GM12878 (cell line): Measurements from ENCODE around the gene CDK16. TPM values are rescaled to one million over a fixed set of nuclear protein-coding genes. Genes with fewer than 3 reads are reported as not detected.

Experiments used
- ATAC-seq: fragments of 200-7000 bp; cut with Tn5 transposase; 3 replicates; pipeline ENCODE4 v1.9.1; 2020; ENCODE audit warnings: mild to moderate bottlenecking, moderate library complexity
- BruUV-seq: library from RNA; stranded (reverse); fragments of 400-500 nt; replicated peaks from 2 replicates; lab custom pipeline; 2021; lab: Mats Ljungman, UMichigan
- CTCF ChIA-PET: fragments of 300-600 bp; sonication (Branson Sonifier 250); formaldehyde crosslinking; extraction: SDS; loops from one replicate; lab custom pipeline; 2021; ENCODE audit warnings: inconsistent platforms; lab: Yijun Ruan, JAX
- POLR2A ChIA-PET: fragments of 350-600 bp; formaldehyde crosslinking; extraction: SDS; loops from one replicate; lab custom pipeline; 2021; ENCODE audit warnings: inconsistent platforms; lab: Charles Lee
- RAD21 ChIA-PET: fragments of 300-600 bp; sonication (Branson Sonifier 250); formaldehyde crosslinking; loops from one replicate; lab custom pipeline; 2023; ENCODE audit warnings: antibody characterized with exemption; ENCODE audit not compliant: unreplicated experiment; lab: Charles Lee
- SMC1A ChIA-PET: fragments of 300-600 bp; sonication (Branson Sonifier 250); formaldehyde crosslinking; loops from one replicate; lab custom pipeline; 2023; ENCODE audit not compliant: unreplicated experiment, uncharacterized antibody; lab: Charles Lee
- DNase-seq: peaks from one replicate; pipeline ENCODE4 v3.0.0-alpha.2; 2011; ENCODE audit warnings: low read depth, low spot score
- FAIRE-seq: peaks from 3 replicates; lab custom pipeline; 2011; peaks lifted over from hg19 to GRCh38; lab: Jason Lieb, UNC
- H2AFZ ChIP-seq: 2 replicates; pipeline ENCODE4 v1.6.0; 2011; ENCODE audit warnings: low read depth, low read length, control low read depth; ENCODE audit not compliant: control insufficient read depth
- H3K27ac ChIP-seq: 2 replicates; pipeline ENCODE4 v1.5.1; 2011; ENCODE audit warnings: control low read depth; ENCODE audit not compliant: control insufficient read depth, insufficient read depth
- H3K27me3 ChIP-seq, 2 experiments: replicated peaks in 1 of 2; 2 replicates each; pipeline versions ENCODE4 v1.6.0 to v1.6.1; 2011; ENCODE audit warnings: low read length in 1 of 2; ENCODE audit not compliant: control insufficient read depth in 2 of 2, insufficient read depth in 2 of 2
- H3K36me3 ChIP-seq, 2 experiments: 2 replicates each; pipeline ENCODE4 v1.5.1; 2011; ENCODE audit warnings: low read length in 1 of 2; ENCODE audit not compliant: control insufficient read depth in 2 of 2, insufficient read depth in 2 of 2
- H3K4me1 ChIP-seq: 2 replicates; pipeline ENCODE4 v1.6.1; 2011; ENCODE audit warnings: mild to moderate bottlenecking, low read length, moderate library complexity, mixed read lengths; ENCODE audit not compliant: control insufficient read depth, insufficient read depth
- H3K4me2 ChIP-seq: 2 replicates; pipeline ENCODE4 v1.6.0; 2011; ENCODE audit warnings: control low read depth; ENCODE audit not compliant: control insufficient read depth, insufficient read depth
- H3K4me3 ChIP-seq: fragments of 200-600 bp; sonication (generic); 2 replicates; pipeline ENCODE4 v1.5.1; 2016
- H3K79me2 ChIP-seq: 2 replicates; pipeline ENCODE4 v1.6.0; 2011; ENCODE audit warnings: low read length; ENCODE audit not compliant: control insufficient read depth, insufficient read depth
- H3K9ac ChIP-seq: 2 replicates; pipeline ENCODE4 v1.8.0; 2011; ENCODE audit warnings: low read length, control low read depth, mixed read lengths; ENCODE audit not compliant: control insufficient read depth, insufficient read depth
- H3K9me3 ChIP-seq: replicated peaks from 3 replicates; pipeline ENCODE4 v1.5.1; 2011; ENCODE audit warnings: mild to moderate bottlenecking, low read length; ENCODE audit not compliant: control insufficient read depth, insufficient read depth
- H4K20me1 ChIP-seq: 2 replicates; pipeline ENCODE4 v1.6.0; 2011; ENCODE audit not compliant: control insufficient read depth, insufficient read depth
- BACH1 ChIP-seq: fragments of 450-650 bp; IDR thresholded peaks from 2 replicates; pipeline ENCODE4 v1.6.1; 2017; ENCODE audit warnings: mild to moderate bottlenecking, borderline replicate concordance
- BHLHE40 ChIP-seq, 2 experiments: fragments of 450-650 bp in 1 of 2; IDR thresholded peaks; 2 replicates each; pipeline ENCODE4 v1.6.1; 2011 to 2017; ENCODE audit warnings: low read depth in 2 of 2, borderline replicate concordance in 1 of 2, improper control_type of control experiment in 1 of 2, low read length in 1 of 2, mild to moderate bottlenecking in 1 of 2
- CREB1 ChIP-seq: IDR thresholded peaks from 2 replicates; pipeline ENCODE4 v1.6.1; 2012; ENCODE audit warnings: low read depth, mild to moderate bottlenecking, inconsistent platforms
- HSF1 ChIP-seq: fragments of 150-350 bp; IDR thresholded peaks from 2 replicates; pipeline ENCODE4 v1.6.1; 2014; ENCODE audit warnings: mild to moderate bottlenecking, low read depth, low read length
- RAD21 ChIP-seq: IDR thresholded peaks from 2 replicates; pipeline ENCODE4 v1.6.1; 2011; ENCODE audit warnings: mild to moderate bottlenecking, low read depth, low read length, moderate library complexity; ENCODE audit not compliant: insufficient read depth
- SREBF1 ChIP-seq: IDR thresholded peaks from 2 replicates; pipeline ENCODE4 v1.6.1; 2012; ENCODE audit warnings: mild to moderate bottlenecking, low read length
- SREBF2 ChIP-seq: IDR thresholded peaks from 2 replicates; pipeline ENCODE4 v1.6.1; 2012; ENCODE audit warnings: mild to moderate bottlenecking, low read length
- STAT1 ChIP-seq: fragments of 450-650 bp; conservative IDR thresholded peaks from 2 replicates; pipeline ENCODE4 v1.6.1; 2014; ENCODE audit warnings: antibody characterized with exemption, mild to moderate bottlenecking
- SUZ12 ChIP-seq: fragments of 200-600 bp; sonication (generic); IDR thresholded peaks from one replicate; pipeline ENCODE4 v1.6.1; 2018; ENCODE audit warnings: antibody characterized with exemption, mild to moderate bottlenecking; ENCODE audit not compliant: unreplicated experiment
- YBX1 ChIP-seq: fragments of 450-650 bp; IDR thresholded peaks from 2 replicates; pipeline ENCODE4 v1.6.1; 2016; ENCODE audit warnings: antibody characterized with exemption
- ZBTB11 ChIP-seq: fragments of 450-650 bp; formaldehyde crosslinking; IDR thresholded peaks from 2 replicates; pipeline ENCODE4 v1.5.0; 2022; ENCODE audit warnings: mild to moderate bottlenecking, missing genetic modification characterization
- ZNF24 ChIP-seq: fragments of 450-650 bp; IDR thresholded peaks from 2 replicates; pipeline ENCODE4 v1.6.1; 2017; ENCODE audit warnings: antibody characterized with exemption, mild to moderate bottlenecking
- WGBS: methylation state at CpG from one replicate; pipeline ENCODE4 v1.1.6; 2016; ENCODE audit warnings: low lambda C conversion rate; ENCODE audit not compliant: insufficient replicate concordance, insufficient coverage; ENCODE audit errors: missing lambda C conversion rate; 5-methylcytosine and 5-hydroxymethylcytosine counted together
- in situ Hi-C: fragments of 300-500 bp; cut with MboI; formaldehyde crosslinking; loops from 9 replicates; pipeline ENCODE4 v1.14.3; 2018; ENCODE audit warnings: mixed read lengths
- intact Hi-C: fragments of 100-400 bp; cut with micrococcal nuclease; formaldehyde crosslinking; loops from one replicate; pipeline ENCODE4 v1.14.2; 2022; ENCODE audit not compliant: unreplicated experiment
- polyA plus RNA-seq, 11 experiments: library from polyadenylated mRNA; depleted of rRNA in 4 of 11; unstranded in 6 of 11; stranded (reverse) in 5 of 11; fragments of >200 nt; fragmentation: Nextera tagmentation in 4 of 11; fragmentation: Illumina TruSeq in 1 of 11; extraction: Ambion mirVana in 4 of 11; extraction: Trizol in 1 of 11; gene quantifications; 1 replicate in 1 of 11; 2 replicates in 10 of 11; pipeline versions ENCODE4 v1.2.1 to v1.2.3, GENCODE V29; 2011 to 2016; ENCODE audit warnings: inconsistent platforms in 2 of 11, missing spikeins in 2 of 11, low read depth in 1 of 11
- total RNA-seq, 4 experiments: library from RNA; depleted of rRNA in 3 of 4; stranded (reverse); fragments of >200 nt in 3 of 4; fragmentation: Illumina TruSeq in 1 of 4; extraction: Trizol in 1 of 4; gene quantifications; 2 replicates each; pipeline versions ENCODE4 v1.2.1 to v1.2.3, GENCODE V29; 2013 to 2021
- TF ChIP-seq, protein P1 (sequence below): fragments of 450-650 bp; IDR thresholded peaks from 2 replicates; pipeline ENCODE4 v1.6.1; 2014; ENCODE audit warnings: mild to moderate bottlenecking
- TF ChIP-seq, protein P2 (sequence below): IDR thresholded peaks from 2 replicates; pipeline ENCODE4 v1.6.1; 2011; ENCODE audit warnings: low read depth, low read length, improper control_type of control experiment, borderline replicate concordance

Gene CDK16
- total and polyA plus RNA-seq, 10 of the 15 experiments (the other 5 are each of a cell fraction or from before 2014, with no cell fraction given), result 2.4 to 75.1 (median 48.2) TPM

DNA sequence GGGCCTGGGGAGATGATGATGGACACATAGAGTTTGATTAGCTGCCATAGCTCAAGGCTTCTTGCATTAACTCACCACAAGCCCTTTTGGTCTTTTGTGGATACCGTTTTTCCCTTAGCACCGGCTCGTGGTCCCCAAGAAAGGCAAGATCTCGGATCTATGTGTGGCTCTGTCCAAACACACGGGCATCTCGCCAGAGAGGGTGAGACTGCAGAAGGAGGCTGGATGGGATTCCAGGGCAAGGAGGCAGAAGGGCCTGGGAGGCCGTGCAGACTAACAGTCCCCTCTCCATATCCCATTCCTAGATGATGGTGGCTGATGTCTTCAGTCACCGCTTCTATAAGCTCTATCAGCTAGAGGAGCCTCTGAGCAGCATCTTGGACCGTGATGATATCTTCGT is 23.8 kb downstream of the CDK16 start:
- BruUV-seq, result no TSS peak
- intact Hi-C loops, result no loop called here
- SMC1A ChIA-PET, result interaction anchor here (1.0 kb wide), 1 partner anchor 237 kb away, joined by 3 read pairs; no protein-coding TSS in a partner anchor
- H3K9ac ChIP-seq, result no peak overlapping the region
- H3K27me3 ChIP-seq, result no peaks in the 10 kb centered on the region
- FAIRE-seq (no peak), ATAC-seq (no peak), DNase-seq (no peak)
- H4K20me1 ChIP-seq, result no peaks in the 10 kb centered on the region
- CTCF ChIA-PET, result no interaction called here
- H3K79me2 ChIP-seq, result no peaks in the 10 kb centered on the region
- 55% methylated on average over 10 of the region's 10 CpGs for WGBS
- POLR2A ChIA-PET, result no interaction called here
- H3K36me3 ChIP-seq, result no peaks in the 10 kb centered on the region; a peak in 3 of 4 replicates
- H2AFZ ChIP-seq, result no peak overlapping the region
- H3K4me2 ChIP-seq, result no peak overlapping the region
- in situ Hi-C loops, result no loop called here
- H3K9me3 ChIP-seq, result no peaks in the 10 kb centered on the region
- no peak overlapping the region for H3K4me3 ChIP-seq
- no peak overlapping the region for H3K27ac ChIP-seq
- TF ChIP-seq SUZ12 (no peak), CREB1 (no peak), BACH1 (no peak), SREBF2 (no peak), RAD21 (no peak), BHLHE40 (IDR thresholded peaks at IDR 0.05; ENCODE audit: borderline replicate concordance in 1 of 2, low read depth in 2 of 2, low read length in 1 of 2) (no peak), STAT1 (no peak), ZBTB11 (CRISPR knock-in tag) (no peak), HSF1 (no peak), ZNF24 (no peak), SREBF1 (no peak), YBX1 (no peak)
- TF ChIP-seq, protein P1, sequence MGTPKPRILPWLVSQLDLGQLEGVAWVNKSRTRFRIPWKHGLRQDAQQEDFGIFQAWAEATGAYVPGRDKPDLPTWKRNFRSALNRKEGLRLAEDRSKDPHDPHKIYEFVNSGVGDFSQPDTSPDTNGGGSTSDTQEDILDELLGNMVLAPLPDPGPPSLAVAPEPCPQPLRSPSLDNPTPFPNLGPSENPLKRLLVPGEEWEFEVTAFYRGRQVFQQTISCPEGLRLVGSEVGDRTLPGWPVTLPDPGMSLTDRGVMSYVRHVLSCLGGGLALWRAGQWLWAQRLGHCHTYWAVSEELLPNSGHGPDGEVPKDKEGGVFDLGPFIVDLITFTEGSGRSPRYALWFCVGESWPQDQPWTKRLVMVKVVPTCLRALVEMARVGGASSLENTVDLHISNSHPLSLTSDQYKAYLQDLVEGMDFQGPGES, result no peak
- TF ChIP-seq, protein P2, sequence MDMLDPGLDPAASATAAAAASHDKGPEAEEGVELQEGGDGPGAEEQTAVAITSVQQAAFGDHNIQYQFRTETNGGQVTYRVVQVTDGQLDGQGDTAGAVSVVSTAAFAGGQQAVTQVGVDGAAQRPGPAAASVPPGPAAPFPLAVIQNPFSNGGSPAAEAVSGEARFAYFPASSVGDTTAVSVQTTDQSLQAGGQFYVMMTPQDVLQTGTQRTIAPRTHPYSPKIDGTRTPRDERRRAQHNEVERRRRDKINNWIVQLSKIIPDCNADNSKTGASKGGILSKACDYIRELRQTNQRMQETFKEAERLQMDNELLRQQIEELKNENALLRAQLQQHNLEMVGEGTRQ, result no peak
- no peaks in the 10 kb centered on the region for H3K4me1 ChIP-seq
- RAD21 ChIA-PET, result no interaction called here
